ENCODE data around the gene SELP. TPM values are rescaled to one million over a fixed set of nuclear protein-coding genes. Genes with fewer than 3 reads are reported as not detected.

The SELP gene
- total and polyA plus RNA-seq, 2 of the 13 experiments (the other 11 are each of a cell fraction or from before 2014, with no cell fraction given): 0.11 TPM; not detected in 1

GRCh38 chr1:169601096-169601881 lies 28.6 kb downstream of the SELP start:
- no peak overlapping the region for H3K27ac ChIP-seq (ENCODE audit: extremely low read length, insufficient read depth, low read length)
- POLR2A ChIA-PET: no interaction called here
- ATAC-seq (peak; percentile 65; the same call in 2 of the 3 replicates), DNase-seq (ENCODE audit: low spot score) (peak; percentile 30), FAIRE-seq (peak; percentile 40)
- CTCF ChIA-PET (ENCODE audit: low intra/inter-chr PET ratio, low total read pairs): interaction anchor here (0.8 to 1.8 kb wide), 3 partner anchors 110 to 208 kb away, joined by 6 to 15 read pairs (median 6); partner anchors contain the start of gene SELL
- H3K27me3 ChIP-seq (ENCODE audit: control insufficient read depth in 1 of 2, insufficient read depth in 2 of 2, low read length in 2 of 2): no peaks in the 10 kb centered on the region
- H2AFZ ChIP-seq (ENCODE audit: low read length): no peak overlapping the region
- intact Hi-C loops (cut with micrococcal nuclease; ENCODE audit: unreplicated experiment): loop anchor here (1.0 kb wide), 2 partner anchors 111 to 208 kb away; no protein-coding TSS in a partner anchor
- BruUV-seq (replicated peaks): no TSS peak
- H3K4me1 ChIP-seq (ENCODE audit: insufficient read depth, low read length): peaks cover 12% of the 10 kb centered on the region
- no peak overlapping the region for H3K4me2 ChIP-seq (ENCODE audit: low read depth, low read length)
- H3K9me3 ChIP-seq (ENCODE audit: low read length): no peaks in the 10 kb centered on the region
- no peak overlapping the region for H3K4me3 ChIP-seq (replicated peaks in 1 of 3; ENCODE audit: insufficient read depth in 1 of 3, low read depth in 2 of 3, low read length in 3 of 3)
- in situ Hi-C loops (cut with HindIII; ENCODE audit: extremely low pct_ligation_motif_present, low pct_unique_long_range_greater_than_20kb): loop anchor here (5.0 kb wide), 2 partner anchors 106 to 206 kb away; no protein-coding TSS in a partner anchor
- 31% methylated on average over 3 of the region's 3 CpGs for WGBS (ENCODE audit: low lambda C conversion rate)
- H3K36me3 ChIP-seq (replicated peaks in 1 of 2; ENCODE audit: control insufficient read depth in 1 of 2, insufficient read depth in 2 of 2, low read length in 2 of 2): no peaks in the 10 kb centered on the region
- H4K20me1 ChIP-seq (ENCODE audit: insufficient read depth, low read length): no peaks in the 10 kb centered on the region
- no peak overlapping the region for H3K9ac ChIP-seq (ENCODE audit: insufficient read depth, low read depth, low read length)
- H3K79me2 ChIP-seq (ENCODE audit: insufficient read depth, low read length): no peaks in the 10 kb centered on the region
- TF ChIP-seq STAG1 (CRISPR knock-in tag; IDR thresholded peaks at IDR 0.05) (peak; percentile 73), KDM2A (CRISPR knock-in tag; IDR thresholded peaks at IDR 0.05; ENCODE audit: borderline replicate concordance, low read depth) (no peak), AGO2 (optimal IDR thresholded peaks at IDR 0.05; ENCODE audit: low read depth, low read length) (no peak), THAP11 (CRISPR knock-in tag; IDR thresholded peaks at IDR 0.05) (no peak), HOXA9 (CRISPR knock-in tag; IDR thresholded peaks at IDR 0.05; ENCODE audit: borderline replicate concordance) (no peak), ZNF441 (CRISPR knock-in tag; IDR thresholded peaks at IDR 0.05; ENCODE audit: borderline replicate concordance) (no peak), CTCF (CRISPR knock-in tag; IDR thresholded peaks at IDR 0.05) (peak; percentile 69), ZNF749 (CRISPR knock-in tag; IDR thresholded peaks at IDR 0.05; ENCODE audit: borderline replicate concordance) (no peak), ZNF678 (CRISPR knock-in tag; IDR thresholded peaks at IDR 0.05) (no peak), ZNF768 (CRISPR knock-in tag; IDR thresholded peaks at IDR 0.05) (no peak), ZFAT (CRISPR knock-in tag; conservative IDR thresholded peaks at IDR 0.05) (no peak), MNT (IDR thresholded peaks at IDR 0.05) (no peak), ZBTB10 (CRISPR knock-in tag; IDR thresholded peaks at IDR 0.05; ENCODE audit: borderline replicate concordance) (no peak), RAD21 (CRISPR knock-in tag; IDR thresholded peaks at IDR 0.05) (0 out of 2 replicates have a peak, but pooled peaks have one; percentile 30), DR1 (CRISPR knock-in tag; IDR thresholded peaks at IDR 0.05) (no peak), ZNF414 (CRISPR knock-in tag; IDR thresholded peaks at IDR 0.05) (no peak), ZNF672 (CRISPR knock-in tag; IDR thresholded peaks at IDR 0.05) (no peak), SMC3 (IDR thresholded peaks at IDR 0.05; ENCODE audit: low read length) (peak; percentile 63; the same call in 1 of the 2 replicates)

Measured in HepG2 (cell line).